ENCODE measurements around the gene FOXP1.

DNA sequence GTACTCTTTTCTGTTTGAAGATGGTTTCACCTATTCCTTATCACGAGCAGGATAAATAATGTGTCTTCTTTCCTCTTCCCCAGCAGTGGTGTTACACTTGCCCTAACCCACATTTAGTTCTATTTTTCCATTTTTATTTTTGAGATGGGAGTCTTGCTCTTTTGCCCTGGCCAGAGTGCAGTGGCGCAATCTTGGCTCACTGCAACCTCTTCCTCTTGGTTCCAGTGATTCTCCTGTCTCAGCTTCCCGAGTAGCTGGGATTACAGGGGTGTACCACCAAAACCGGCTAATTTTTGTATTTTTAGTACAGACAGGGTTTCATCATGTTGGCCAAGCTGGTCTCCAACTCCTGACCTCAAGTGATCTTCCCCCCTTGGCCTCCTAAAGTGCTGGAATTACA is 372.4 kb downstream of the FOXP1 start:
- TF ChIP-seq, protein P1, sequence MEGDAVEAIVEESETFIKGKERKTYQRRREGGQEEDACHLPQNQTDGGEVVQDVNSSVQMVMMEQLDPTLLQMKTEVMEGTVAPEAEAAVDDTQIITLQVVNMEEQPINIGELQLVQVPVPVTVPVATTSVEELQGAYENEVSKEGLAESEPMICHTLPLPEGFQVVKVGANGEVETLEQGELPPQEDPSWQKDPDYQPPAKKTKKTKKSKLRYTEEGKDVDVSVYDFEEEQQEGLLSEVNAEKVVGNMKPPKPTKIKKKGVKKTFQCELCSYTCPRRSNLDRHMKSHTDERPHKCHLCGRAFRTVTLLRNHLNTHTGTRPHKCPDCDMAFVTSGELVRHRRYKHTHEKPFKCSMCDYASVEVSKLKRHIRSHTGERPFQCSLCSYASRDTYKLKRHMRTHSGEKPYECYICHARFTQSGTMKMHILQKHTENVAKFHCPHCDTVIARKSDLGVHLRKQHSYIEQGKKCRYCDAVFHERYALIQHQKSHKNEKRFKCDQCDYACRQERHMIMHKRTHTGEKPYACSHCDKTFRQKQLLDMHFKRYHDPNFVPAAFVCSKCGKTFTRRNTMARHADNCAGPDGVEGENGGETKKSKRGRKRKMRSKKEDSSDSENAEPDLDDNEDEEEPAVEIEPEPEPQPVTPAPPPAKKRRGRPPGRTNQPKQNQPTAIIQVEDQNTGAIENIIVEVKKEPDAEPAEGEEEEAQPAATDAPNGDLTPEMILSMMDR (IDR thresholded peaks at IDR 0.05; ENCODE audit: control extremely low read depth in 1 of 3, insufficient read depth in 1 of 3, low read depth in 1 of 3, low read length in 3 of 3): no peak
- no peak for TF ChIP-seq JUN (IDR thresholded peaks at IDR 0.05; ENCODE audit: low read depth, low read length)
- no peak for TF ChIP-seq POLR2AphosphoS5 (IDR thresholded peaks at IDR 0.05; ENCODE audit: low read depth, low read length)
- no peak for TF ChIP-seq JUND (IDR thresholded peaks at IDR 0.05; ENCODE audit: low read length)
- no peak for TF ChIP-seq HDAC2 (IDR thresholded peaks at IDR 0.05; ENCODE audit: borderline replicate concordance in 1 of 2, low read depth in 2 of 2, low read length in 2 of 2)
- TF ChIP-seq POLR2A (IDR thresholded peaks at IDR 0.05; ENCODE audit: control extremely low read depth in 1 of 2, low read depth in 2 of 2, low read length in 2 of 2): no peak
- no peak for TF ChIP-seq NRF1 (IDR thresholded peaks at IDR 0.05; ENCODE audit: low read depth, low read length)
- TF ChIP-seq, protein P2, sequence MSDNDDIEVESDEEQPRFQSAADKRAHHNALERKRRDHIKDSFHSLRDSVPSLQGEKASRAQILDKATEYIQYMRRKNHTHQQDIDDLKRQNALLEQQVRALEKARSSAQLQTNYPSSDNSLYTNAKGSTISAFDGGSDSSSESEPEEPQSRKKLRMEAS (IDR thresholded peaks at IDR 0.05): no peak
- no peak for TF ChIP-seq NANOG (IDR thresholded peaks at IDR 0.05; ENCODE audit: insufficient read depth, low read depth, low read length, poor library complexity, severe bottlenecking)

Data from H1 (cell line).